Neutrophil (primary cell): ENCODE data around the gene CMSS1.

Source experiments
- H3K27ac ChIP-seq: fragments of 200-600 bp; sonication (generic); 2 replicates; pipeline ENCODE4 v1.5.1; 2016; ENCODE audit warnings: mild to moderate bottlenecking, moderate library complexity
- H3K27me3 ChIP-seq: fragments of 200-600 bp; sonication (generic); 2 replicates; pipeline ENCODE4 v1.6.0; 2016; ENCODE audit warnings: mild to moderate bottlenecking
- H3K36me3 ChIP-seq: fragments of 200-600 bp; sonication (generic); 2 replicates; pipeline ENCODE4 v1.5.1; 2017
- H3K4me1 ChIP-seq, 2 experiments: fragments of 200-600 bp in 1 of 2; sonication (generic) in 1 of 2; 1 replicate in 1 of 2; 2 replicates in 1 of 2; pipeline versions ENCODE4 v1.5.1 to v1.6.1; 2013 to 2016; ENCODE audit warnings: low read depth in 1 of 2, low read length in 1 of 2, mild to moderate bottlenecking in 1 of 2, moderate library complexity in 1 of 2; ENCODE audit not compliant: control insufficient read depth in 1 of 2, insufficient read depth in 1 of 2
- H3K4me3 ChIP-seq, 2 experiments: fragments of 200-600 bp in 1 of 2; sonication (generic) in 1 of 2; 1 replicate in 1 of 2; 2 replicates in 1 of 2; pipeline ENCODE4 v1.5.1; 2013 to 2016; ENCODE audit warnings: low read depth in 1 of 2, low read length in 1 of 2, mild to moderate bottlenecking in 1 of 2, moderate library complexity in 1 of 2
- H3K9me3 ChIP-seq: fragments of 200-600 bp; sonication (generic); 2 replicates; pipeline ENCODE4 v1.5.1; 2016
- CTCF ChIP-seq: fragments of 200-600 bp; sonication (generic); IDR thresholded peaks from 2 replicates; pipeline ENCODE4 v1.5.1; 2016; ENCODE audit warnings: antibody characterized with exemption

CMSS1 gene

GRCh38 chr3:100023595-100023994 lies 205.9 kb downstream of the CMSS1 start:
- TF ChIP-seq CTCF: no peak

GRCh38 chr3:100024520-100025303 lies 207.1 kb downstream of the CMSS1 start:
- Histone ChIP-seq H3K4me1 (no peaks in the 10 kb centered on the region), H3K27me3 (no peaks in the 10 kb centered on the region), H3K4me3 (no peak overlapping the region), H3K27ac (no peak overlapping the region), H3K9me3 (no peaks in the 10 kb centered on the region), H3K36me3 (no peaks in the 10 kb centered on the region)
- no peak for TF ChIP-seq CTCF

More at GRCh38 chr3:100023595-100023994, 205.9 kb downstream of the CMSS1 start:
- H3K27me3 ChIP-seq: no peaks in the 10 kb centered on the region
- no peak overlapping the region for H3K4me3 ChIP-seq
- H3K4me1 ChIP-seq: no peaks in the 10 kb centered on the region
- no peaks in the 10 kb centered on the region for H3K36me3 ChIP-seq
- H3K27ac ChIP-seq: no peak overlapping the region
- no peaks in the 10 kb centered on the region for H3K9me3 ChIP-seq

DNA sequence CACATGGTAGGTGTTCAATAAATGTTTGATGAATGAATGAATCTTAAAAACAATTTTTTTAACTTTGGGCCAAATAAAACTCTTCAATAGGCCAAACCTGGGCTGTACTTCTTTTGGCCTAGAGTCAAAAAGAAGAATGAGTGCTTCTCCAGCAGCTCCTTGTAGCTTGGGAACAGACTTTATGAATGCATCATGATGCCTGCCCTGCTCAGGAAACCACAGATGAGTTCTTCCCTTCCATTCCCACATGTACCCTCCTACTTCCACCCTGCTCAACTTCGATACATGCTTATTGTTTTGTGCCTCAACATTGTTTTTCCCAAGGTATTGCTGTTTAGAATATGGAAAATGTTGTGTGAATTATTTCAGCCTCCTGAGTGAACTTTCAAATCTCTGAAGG lies 209.7 kb downstream of the CMSS1 start:
- H3K9me3 ChIP-seq: no peaks in the 10 kb centered on the region
- no peaks in the 10 kb centered on the region for H3K27me3 ChIP-seq
- TF ChIP-seq CTCF: no peak
- no peaks in the 10 kb centered on the region for H3K36me3 ChIP-seq
- H3K27ac ChIP-seq: no peak overlapping the region
- no peaks in the 10 kb centered on the region for H3K4me1 ChIP-seq
- H3K4me3 ChIP-seq: no peak overlapping the region

DNA sequence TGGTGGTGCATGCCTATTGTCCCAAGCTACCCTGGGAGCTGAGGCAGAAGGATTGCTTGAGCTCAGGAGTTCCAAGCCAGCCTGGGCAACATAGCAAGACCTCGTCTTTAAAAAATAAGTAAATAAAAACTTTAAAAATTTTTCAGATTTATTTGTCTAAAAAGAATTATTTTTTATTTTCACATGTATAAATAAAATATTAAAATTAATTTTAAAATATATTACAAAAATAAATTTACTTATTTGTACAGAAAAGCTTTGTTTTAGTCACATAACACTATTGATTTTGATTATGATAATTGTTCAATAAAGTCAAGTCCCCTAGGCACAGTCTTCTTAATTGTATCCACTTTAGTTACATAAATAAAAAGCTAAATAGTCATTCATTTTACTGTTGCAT lies 211.4 kb downstream of the CMSS1 start:
- no peak overlapping the region for H3K4me3 ChIP-seq
- TF ChIP-seq CTCF: no peak
- no peaks in the 10 kb centered on the region for H3K36me3 ChIP-seq
- no peaks in the 10 kb centered on the region for H3K27me3 ChIP-seq
- H3K4me1 ChIP-seq: no peaks in the 10 kb centered on the region
- no peaks in the 10 kb centered on the region for H3K9me3 ChIP-seq
- H3K27ac ChIP-seq: no peak overlapping the region

DNA sequence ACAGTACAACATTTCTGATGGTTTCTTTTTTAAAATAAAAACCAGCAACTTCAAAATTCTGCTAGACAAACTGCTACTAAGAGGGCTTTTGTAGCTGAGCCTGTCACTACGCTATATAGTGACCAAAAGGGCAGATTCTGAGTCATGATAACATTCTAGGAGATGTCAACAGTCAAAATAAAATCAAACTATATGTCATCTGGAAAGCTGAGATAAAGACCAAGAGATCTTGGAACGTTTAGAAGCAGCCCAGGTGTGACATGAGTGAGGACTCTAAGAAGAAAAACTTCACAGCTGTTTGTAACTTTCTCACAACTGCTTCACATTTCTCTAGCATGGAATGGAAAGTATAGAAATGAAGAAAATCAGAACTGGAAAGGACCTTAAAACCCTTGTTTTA lies 212.0 kb downstream of the CMSS1 start:
- Histone ChIP-seq H3K27ac (no peak overlapping the region), H3K4me3 (no peak overlapping the region), H3K4me1 (no peaks in the 10 kb centered on the region), H3K36me3 (no peaks in the 10 kb centered on the region), H3K27me3 (no peaks in the 10 kb centered on the region), H3K9me3 (no peaks in the 10 kb centered on the region)
- TF ChIP-seq CTCF: no peak
